Ectodermal cell (in vitro differentiated cells): ENCODE results near the gene CRISP2.

Source experiments
- H3K27ac ChIP-seq: 2 replicates; pipeline ENCODE4 v1.7.0; 2013; ENCODE audit warnings: mild to moderate bottlenecking, low read depth, low read length; ENCODE audit not compliant: insufficient read depth, poor library complexity, severe bottlenecking
- H3K27me3 ChIP-seq: 2 replicates; pipeline ENCODE4 v1.7.0; 2013; ENCODE audit warnings: mild to moderate bottlenecking, low read length; ENCODE audit not compliant: insufficient read depth, control insufficient read depth, poor library complexity, severe bottlenecking
- H3K36me3 ChIP-seq: one replicate; pipeline ENCODE4 v1.7.0; 2013; ENCODE audit warnings: low read length; ENCODE audit not compliant: control insufficient read depth, insufficient read depth
- H3K4me1 ChIP-seq: one replicate; pipeline ENCODE4 v1.7.0; 2013; ENCODE audit warnings: low read length; ENCODE audit not compliant: control insufficient read depth, insufficient read depth
- H3K4me3 ChIP-seq: 2 replicates; pipeline ENCODE4 v1.7.0; 2013; ENCODE audit warnings: low read depth, low read length, control low read depth; ENCODE audit not compliant: insufficient read depth
- H3K9me3 ChIP-seq: 2 replicates; pipeline ENCODE4 v1.7.0; 2013; ENCODE audit warnings: mild to moderate bottlenecking, low read length, moderate library complexity; ENCODE audit not compliant: control insufficient read depth
- WGBS, 2 experiments: methylation state at CpG; one replicate each; pipeline ENCODE4 v1.1.7; 2013; ENCODE audit warnings: missing lambda C conversion rate in 2 of 2; 5-methylcytosine and 5-hydroxymethylcytosine counted together

Gene CRISP2

DNA sequence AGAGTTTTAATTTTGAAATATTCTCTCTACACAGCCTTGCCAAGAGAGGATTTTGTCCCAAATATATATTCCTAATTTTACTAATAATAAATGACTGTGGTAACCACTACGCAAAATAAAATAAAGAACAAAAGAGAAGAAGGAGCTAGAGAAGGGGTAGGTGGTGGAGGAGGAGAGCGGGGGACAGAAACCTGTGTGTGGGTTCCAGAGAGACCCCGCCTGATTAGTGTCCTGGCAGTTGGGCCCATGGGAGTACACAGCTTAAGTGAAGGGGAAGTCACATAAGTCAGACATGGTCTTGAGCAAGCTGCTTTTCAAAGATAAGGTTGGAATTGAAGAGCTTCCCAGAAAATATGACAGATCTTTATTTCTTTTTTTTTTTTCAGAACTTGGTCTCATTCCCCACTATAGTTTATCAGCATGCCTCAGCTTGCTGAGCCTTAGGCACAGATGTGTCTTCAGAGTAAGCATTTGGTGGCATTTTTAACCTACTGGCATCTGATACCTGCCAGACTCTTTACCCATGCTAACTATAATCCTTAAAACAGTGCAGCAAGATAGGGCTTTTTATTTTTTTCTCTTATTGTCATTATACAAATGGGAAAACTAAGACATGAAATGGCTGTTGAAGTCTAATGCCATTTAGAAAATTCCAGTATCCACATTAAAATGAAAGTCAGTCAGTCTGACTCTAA lies 67.1 kb downstream of the CRISP2 start:
- Histone ChIP-seq H3K27me3 (no peaks in the 10 kb centered on the region), H3K27ac (no peak overlapping the region), H3K4me3 (no peak overlapping the region), H3K4me1 (no peaks in the 10 kb centered on the region), H3K9me3 (no peaks in the 10 kb centered on the region), H3K36me3 (no peaks in the 10 kb centered on the region)
- 95 to 97% methylated on average over 3 of the region's 3 CpGs for WGBS, 2 experiments

DNA sequence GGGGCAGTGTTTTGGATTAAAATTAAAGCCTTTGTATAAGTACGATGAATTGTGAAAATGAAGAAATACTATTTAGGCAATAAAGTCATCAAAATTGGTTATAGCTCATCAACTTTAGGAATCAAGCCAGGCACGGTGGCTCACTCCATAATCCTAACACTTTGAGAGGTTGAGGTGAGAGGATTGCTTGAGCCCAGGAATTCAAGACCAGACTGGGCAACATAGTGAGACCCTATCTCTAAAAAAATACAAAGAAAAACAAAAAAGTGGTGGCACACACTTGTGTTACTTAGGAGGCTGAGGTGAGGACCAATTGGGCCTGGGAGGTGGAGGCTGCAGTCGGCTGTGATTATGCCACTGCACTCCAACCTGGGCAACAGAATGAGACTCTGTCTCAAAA lies 68.2 kb downstream of the CRISP2 start:
- Histone ChIP-seq H3K36me3 (no peaks in the 10 kb centered on the region), H3K9me3 (no peaks in the 10 kb centered on the region), H3K27me3 (no peaks in the 10 kb centered on the region), H3K4me3 (no peak overlapping the region), H3K4me1 (no peaks in the 10 kb centered on the region), H3K27ac (no peak overlapping the region)
- 85 to 93% methylated on average over 3 of the region's 3 CpGs for WGBS, 2 experiments
